Heart left ventricle (tissue), 16 donors: ENCODE results near the gene CSF1R. TPM values are rescaled to one million over a fixed set of nuclear protein-coding genes. Genes with fewer than 3 reads are reported as not detected.

Experiments
- ATAC-seq, 4 donors: fragments of 200-7000 bp; cut with Tn5 transposase; one replicate each; pipeline ENCODE4 v1.9.1; 2020 to 2022; ENCODE audit warnings: moderate library complexity in 4 of 4, mild to moderate bottlenecking in 3 of 4, moderate number of reproducible peaks in 1 of 4
- DNase-seq, 5 donors: peaks; one replicate each; pipeline ENCODE4 v3.0.0-alpha.2; 2020
- H3K27ac ChIP-seq, 12 donors: fragments of 200-600 bp; sonication (generic) in 4 of 12; one replicate each; pipeline versions ENCODE4 v1.5.0 to v1.8.0; 2016 to 2022; ENCODE audit warnings: mild to moderate bottlenecking in 2 of 12
- H3K27me3 ChIP-seq, 9 donors: fragments of 200-600 bp; sonication (generic) in 2 of 9; one replicate each; pipeline versions ENCODE4 v1.5.1 to v1.8.0; 2016 to 2022; ENCODE audit warnings: mild to moderate bottlenecking in 3 of 9
- H3K36me3 ChIP-seq, 9 donors: fragments of 200-600 bp; sonication (generic) in 2 of 9; one replicate each; pipeline versions ENCODE4 v1.5.0 to v1.8.0; 2018 to 2022; ENCODE audit warnings: mild to moderate bottlenecking in 2 of 9
- H3K4me1 ChIP-seq, 12 donors: fragments of 200-600 bp; sonication (generic) in 4 of 12; one replicate each; pipeline versions ENCODE4 v1.5.0 to v1.8.0; 2016 to 2022; ENCODE audit warnings: mild to moderate bottlenecking in 3 of 12
- H3K4me3 ChIP-seq, 12 donors: fragments of 200-600 bp; sonication (generic) in 4 of 12; one replicate each; pipeline versions ENCODE4 v1.5.0 to v1.8.0; 2017 to 2022; ENCODE audit warnings: mild to moderate bottlenecking in 9 of 12, moderate library complexity in 4 of 12
- H3K9me3 ChIP-seq, 12 donors: fragments of 200-600 bp; sonication (generic) in 4 of 12; one replicate each; pipeline versions ENCODE4 v1.5.0 to v1.8.0; 2016 to 2022; ENCODE audit warnings: mild to moderate bottlenecking in 1 of 12
- CTCF ChIP-seq, 12 donors: fragments of 200-600 bp; sonication (generic) in 4 of 12; IDR thresholded peaks; one replicate each; pipeline versions ENCODE4 v1.5.0 to v1.8.0; 2018 to 2022; ENCODE audit warnings: antibody characterized with exemption in 12 of 12, mild to moderate bottlenecking in 5 of 12
- POLR2A ChIP-seq, 2 donors: fragments of 450-650 bp; IDR thresholded peaks; one replicate each; pipeline ENCODE4 v1.6.1; 2017; ENCODE audit warnings: antibody characterized with exemption in 2 of 2, mild to moderate bottlenecking in 2 of 2, moderate library complexity in 2 of 2
- WGBS, 4 donors: extraction: QIAGEN DNeasy Blood & Tissue Kit in 2 of 4; methylation state at CpG; one replicate each; pipeline versions ENCODE4 v1.1.5 to v1.1.7; 2013 to 2018; 5-methylcytosine and 5-hydroxymethylcytosine counted together
- intact Hi-C, 10 donors: fragments of 100-400 bp; cut with DNase I; formaldehyde crosslinking; loops; one replicate each; pipeline versions ENCODE4 v1.11.1 to v1.14.2; 2022
- polyA plus RNA-seq, 2 donors: library from polyadenylated mRNA; stranded (reverse); fragments of 200-250 nt; gene quantifications; one replicate each; pipeline ENCODE4 v1.2.3, GENCODE V29; 2013
- total RNA-seq, 9 donors: library from RNA; depleted of rRNA in 2 of 9; stranded (reverse); fragments of >200 nt in 2 of 9; fragmentation: NEBNext Ultra II Directional in 3 of 9; extraction: Animal tissue kit (Norgen Biotek cat#: 25700) in 3 of 9; gene quantifications; one replicate each; pipeline versions ENCODE4 v1.1.0 to v1.2.4, GENCODE V29; 2016 to 2023
- donor health status: ischemic (EF 13 %, LVEDD 7.1; RV severe dilation, severe dysfunction).
- donor health status: healthy with polysubstance abuse.
- donor health status: DM: no; HTN: yes; CAD: no.
- donor health status: DM: no; HTN: no; CAD: no.
- donor health status: ischemic (EF 25% LVEDD 6.9; RV normal size, moderate dysfunction).
- donor health status: ischemic (EF 25% LVEDD 5.7; RV mildly dilated, moderate dysfunction).
- donor health status: healthy.
- donor health status: DM: yes; HTN: yes; CAD: no.
- donor health status: ischemic (EF 35%, LVEDD 5.7; RV mildly dilated, moderate dysfunction).
- donor health status: nonischemic (EF 11% LVEDD 7.7; RV severe dilation, severe dysfunction).
- donor health status: DM: yes; HTN: yes; CAD: no.
- donor health status: PGD.
- donor health status: ischemic (EF 29% LVEDD 5.4; RV normal size, mild dysfunction).
- donor health status: nonischemic (EF 23%, LVEDD 6.1; RV moderate dilation, normal function).

CSF1R gene
- total and polyA plus RNA-seq, 11 donors: 5.0 to 143 (median 10.7) TPM

- Histone ChIP-seq H3K4me3 (no peak overlapping the region), H3K27me3 (no peaks in the 10 kb centered on the region), H3K9me3 (no peaks in the 10 kb centered on the region), H3K4me1 (peaks cover 0 to 28% (median 0%) of the 10 kb centered on the region in 12 donors), H3K27ac (peak overlapping the region in 1 of 12 donors; percentile 54), H3K36me3 (peaks cover 0 to 98% (median 49%) of the 10 kb centered on the region in 9 donors)
- 87 to 90% (median 88%) methylated on average over 9 to 11 of the region's 11 CpGs for WGBS, 4 donors
- intact Hi-C loops: loop anchor here in 1 of 10 donors (10.0 kb wide), 1 partner anchor 231 kb away; the partner anchor contains the start of gene TCOF1
- DNase-seq: peak in 2 of 5 donors; percentile 26 to 62
- no peak for TF ChIP-seq CTCF (IDR thresholded peaks at IDR 0.05)
- no peak for TF ChIP-seq POLR2A (IDR thresholded peaks at IDR 0.05)
- ATAC-seq: peak in 1 of 4 donors; percentile 20
Observed at GRCh38 chr5:150124111-150124557, 37.8 kb upstream of the CSF1R start.

GRCh38 chr5:150123542-150123941, 37.2 kb upstream of the CSF1R start:
- H3K4me1 ChIP-seq: peaks cover 0 to 28% (median 0%) of the 10 kb centered on the region in 12 donors
- peaks cover 0 to 98% (median 49%) of the 10 kb centered on the region in 9 donors for H3K36me3 ChIP-seq
- H3K27ac ChIP-seq: peak overlapping the region in 1 of 12 donors; percentile 54
- H3K9me3 ChIP-seq: no peaks in the 10 kb centered on the region
- no peak overlapping the region for H3K4me3 ChIP-seq
- WGBS, 4 donors: 69 to 85% (median 77%) methylated on average over 4 of the region's 4 CpGs
- no peaks in the 10 kb centered on the region for H3K27me3 ChIP-seq
- DNase-seq (no peak), ATAC-seq (no peak)
- intact Hi-C loops: loop anchor here in 1 of 10 donors (10.0 kb wide), 1 partner anchor 231 kb away; the partner anchor contains the start of gene TCOF1
- TF ChIP-seq CTCF (IDR thresholded peaks at IDR 0.05): no peak
- no peak for TF ChIP-seq POLR2A (IDR thresholded peaks at IDR 0.05)

GRCh38 chr5:150122536-150123481, 36.5 kb upstream of the CSF1R start:
- no peak for TF ChIP-seq POLR2A (IDR thresholded peaks at IDR 0.05)
- no peak for TF ChIP-seq CTCF (IDR thresholded peaks at IDR 0.05)
- H3K27ac ChIP-seq: peak overlapping the region in 2 of 12 donors; percentile 11 to 54
- peaks cover 0 to 28% (median 0%) of the 10 kb centered on the region in 12 donors for H3K4me1 ChIP-seq
- DNase-seq (peak in 3 of 5 donors; percentile 20 to 27 (median 21)), ATAC-seq (no peak)
- no peaks in the 10 kb centered on the region for H3K9me3 ChIP-seq
- WGBS, 4 donors: 83 to 94% (median 91%) methylated on average over 8 to 15 of the region's 15 CpGs
- no peaks in the 10 kb centered on the region for H3K27me3 ChIP-seq
- H3K4me3 ChIP-seq: no peak overlapping the region
- intact Hi-C loops: loop anchor here in 1 of 10 donors (10.0 kb wide), 1 partner anchor 232 kb away; the partner anchor contains the start of gene TCOF1
- H3K36me3 ChIP-seq: peaks cover 0 to 98% (median 54%) of the 10 kb centered on the region in 9 donors

- H3K9me3 ChIP-seq: no peaks in the 10 kb centered on the region
- ATAC-seq (no peak), DNase-seq (peak in 3 of 5 donors; percentile 27 to 33 (median 32))
- H3K27me3 ChIP-seq: no peaks in the 10 kb centered on the region
- WGBS, 4 donors: 58 to 64% (median 61%) methylated on average over 5 of the region's 5 CpGs
- intact Hi-C loops: loop anchor here in 1 of 10 donors (10.0 kb wide), 1 partner anchor 233 kb away; the partner anchor contains the start of gene TCOF1
- no peak overlapping the region for H3K4me3 ChIP-seq
- peaks cover 0 to 28% (median 0%) of the 10 kb centered on the region in 12 donors for H3K4me1 ChIP-seq
- H3K36me3 ChIP-seq: peaks cover 0 to 97% (median 53%) of the 10 kb centered on the region in 9 donors
- peak overlapping the region in 1 of 12 donors; percentile 11 for H3K27ac ChIP-seq
- TF ChIP-seq POLR2A (IDR thresholded peaks at IDR 0.05) (no peak), CTCF (IDR thresholded peaks at IDR 0.05) (peak in 5 of 12 donors; percentile 13 to 23 (median 16))
Observed at GRCh38 chr5:150122158-150122510, 35.8 kb upstream of the CSF1R start.
